Measurements from ENCODE around the gene ANTXR2. TPM values are rescaled to one million over a fixed set of nuclear protein-coding genes. Genes with fewer than 3 reads are reported as not detected.

Gene ANTXR2
- total and polyA plus RNA-seq, 2 donors (not counting 3 experiments of a cell fraction or from before 2014, with no cell fraction given), result 6.6 to 64.6 TPM

GRCh38 chr4:80069108-80069836, 3.8 kb downstream of the ANTXR2 start:
- Histone ChIP-seq H2AFZ (ENCODE audit: low read depth, low read length) (no peak overlapping the region), H3K27ac (ENCODE audit: insufficient read depth, low read depth, low read length) (peak overlapping the region; percentile 57), H3K4me1 (ENCODE audit: control insufficient read depth, extremely low read depth, insufficient read depth, low read length) (peaks cover 36% of the 10 kb centered on the region), H3K4me3 (replicated peaks in 1 of 3; ENCODE audit: insufficient read depth in 1 of 3, low read depth in 1 of 3, low read length in 3 of 3) (peak overlapping the region in 1 of 3 experiments; percentile 95), H3K79me2 (ENCODE audit: control insufficient read depth, insufficient read depth, low read length) (peaks cover 37% of the 10 kb centered on the region), H3K4me2 (ENCODE audit: insufficient read depth, low read length) (peak overlapping the region; percentile 94), H3K9me1 (replicated peaks; ENCODE audit: control insufficient read depth, extremely low read depth, insufficient read depth, low read length) (no peaks in the 10 kb centered on the region), H3K9me3 (replicated peaks; ENCODE audit: control insufficient read depth, insufficient read depth, low read length) (no peaks in the 10 kb centered on the region), H4K20me1 (replicated peaks; ENCODE audit: control insufficient read depth, extremely low read depth, insufficient read depth, low read length) (no peaks in the 10 kb centered on the region), H3K36me3 (ENCODE audit: control insufficient read depth in 2 of 2, extremely low read depth in 1 of 2, insufficient read depth in 2 of 2, low read length in 2 of 2) (peaks cover 0 to 6% of the 10 kb centered on the region in 2 experiments), H3K9ac (replicated peaks; ENCODE audit: extremely low read depth, insufficient read depth, low read length) (no peak overlapping the region), H3K27me3 (ENCODE audit: control insufficient read depth in 2 of 2, insufficient read depth in 2 of 2, low read length in 2 of 2) (no peaks in the 10 kb centered on the region)
- ChIA-PET CTCF (interaction anchor here (1.3 to 1.4 kb wide), 3 partner anchors 9 to 116 kb away, joined by 4 to 5 read pairs (median 5); no protein-coding TSS in a partner anchor), POLR2A (no interaction called here)
- BruUV-seq (replicated peaks), result no TSS peak
- no peak for TF ChIP-seq FOS (IDR thresholded peaks at IDR 0.05; ENCODE audit: borderline replicate concordance, insufficient read depth, low read length)
- no peak for TF ChIP-seq CTCF (IDR thresholded peaks at IDR 0.05; ENCODE audit: extremely low read depth in 1 of 2, insufficient read depth in 1 of 2, low read depth in 1 of 2, low read length in 2 of 2)
- no peak for TF ChIP-seq POLR2A (IDR thresholded peaks at IDR 0.05; ENCODE audit: low read depth, low read length)
- TF ChIP-seq JUN (IDR thresholded peaks at IDR 0.05; ENCODE audit: borderline replicate concordance, insufficient read depth, insufficient read length, low read depth), result no peak
- TF ChIP-seq GATA2 (IDR thresholded peaks at IDR 0.05; ENCODE audit: insufficient read depth, insufficient read length, low read depth, low read length), result no peak
- no peak for TF ChIP-seq POLR2AphosphoS5 (IDR thresholded peaks at IDR 0.05; ENCODE audit: insufficient read depth, low read depth, low read length)
- TF ChIP-seq MYC (IDR thresholded peaks at IDR 0.05; ENCODE audit: low read depth, low read length), result no peak
- no peak for TF ChIP-seq EZH2 (IDR thresholded peaks at IDR 0.05; ENCODE audit: borderline replicate concordance, low read depth, low read length, severe bottlenecking)
- TF ChIP-seq MAX (IDR thresholded peaks at IDR 0.05; ENCODE audit: insufficient read depth, insufficient read length), result no peak
- dilution Hi-C loops (cut with MboI; ENCODE audit: extremely low pct_ligation_motif_present, low sequenced_read_pairs) (no loop called here), intact Hi-C loops (cut with micrococcal nuclease) (no loop called here)
- FAIRE-seq (no peak), DNase-seq (ENCODE audit: low read depth, low spot score) (no peak)

Data from endothelial cell of umbilical vein (primary cell).